Activated naive CD4-positive, alpha-beta T cell treated with anti-CD3 and anti-CD28 coated beads, Interleukin-2, amount 50 U/mL, for 24 hours (primary cell): ENCODE results near the gene ETV7.
"Not testable (repeated sequence)": the region's sequence is repeated elsewhere in the genome, so short reads cannot be mapped to it uniquely, and the experiment has no call there.

ENCODE experiments used
- H3K27ac Mint-ChIP-seq: one replicate; pipeline ENCODE4 v1.8.0; 2021; ENCODE audit warnings: mild to moderate bottlenecking, mixed read lengths
- H3K27me3 Mint-ChIP-seq: one replicate; pipeline ENCODE4 v1.8.0; 2021; ENCODE audit warnings: mixed read lengths
- H3K36me3 Mint-ChIP-seq: one replicate; pipeline ENCODE4 v1.8.0; 2021; ENCODE audit warnings: mixed read lengths
- H3K4me1 Mint-ChIP-seq: one replicate; pipeline ENCODE4 v1.8.0; 2021; ENCODE audit warnings: mixed read lengths
- H3K4me3 Mint-ChIP-seq: one replicate; pipeline ENCODE4 v1.8.0; 2021; ENCODE audit warnings: mild to moderate bottlenecking, mixed read lengths
- H3K9me3 Mint-ChIP-seq: one replicate; pipeline ENCODE4 v1.8.0; 2021; ENCODE audit warnings: mixed read lengths

ETV7 gene

GRCh38 chr6:36340618-36341454 lies 46.6 kb downstream of the ETV7 start:
- no peaks in the 10 kb centered on the region for H3K9me3 Mint-ChIP-seq
- no peak overlapping the region for H3K27ac Mint-ChIP-seq
- H3K4me1 Mint-ChIP-seq: peaks cover 12% of the 10 kb centered on the region
- H3K36me3 Mint-ChIP-seq: no peaks in the 10 kb centered on the region
- H3K4me3 Mint-ChIP-seq: peak overlapping the region; percentile 69
- H3K27me3 Mint-ChIP-seq: peaks cover 5% of the 10 kb centered on the region

GRCh38 chr6:36340306-36340617 lies 47.2 kb downstream of the ETV7 start:
- peaks cover 6% of the 10 kb centered on the region for H3K27me3 Mint-ChIP-seq
- H3K27ac Mint-ChIP-seq: no peak overlapping the region
- H3K4me1 Mint-ChIP-seq: peaks cover 12% of the 10 kb centered on the region
- no peaks in the 10 kb centered on the region for H3K9me3 Mint-ChIP-seq
- no peaks in the 10 kb centered on the region for H3K36me3 Mint-ChIP-seq
- H3K4me3 Mint-ChIP-seq: no peak overlapping the region

- H3K27ac Mint-ChIP-seq: no peak overlapping the region
- no peaks in the 10 kb centered on the region for H3K36me3 Mint-ChIP-seq
- no peak overlapping the region for H3K4me3 Mint-ChIP-seq
- H3K9me3 Mint-ChIP-seq: no peaks in the 10 kb centered on the region
- H3K27me3 Mint-ChIP-seq: peaks cover 14% of the 10 kb centered on the region
- peaks cover 12% of the 10 kb centered on the region for H3K4me1 Mint-ChIP-seq
These were observed 48.3 kb downstream of the ETV7 start for GRCh38 chr6:36339146-36339545.

GRCh38 chr6:36338223-36338622 lies 49.2 kb downstream of the ETV7 start:
- H3K4me3 Mint-ChIP-seq, H3K36me3 Mint-ChIP-seq, H3K27ac Mint-ChIP-seq, H3K9me3 Mint-ChIP-seq: not testable (repeated sequence)
- H3K4me1 Mint-ChIP-seq: peaks cover 12% of the 10 kb centered on the region
- H3K27me3 Mint-ChIP-seq: peaks cover 14% of the 10 kb centered on the region

GRCh38 chr6:36337814-36338213 lies 49.7 kb downstream of the ETV7 start:
- no peak overlapping the region for H3K4me3 Mint-ChIP-seq
- H3K36me3 Mint-ChIP-seq: no peaks in the 10 kb centered on the region
- peaks cover 12% of the 10 kb centered on the region for H3K4me1 Mint-ChIP-seq
- no peak overlapping the region for H3K27ac Mint-ChIP-seq
- H3K27me3 Mint-ChIP-seq: peaks cover 14% of the 10 kb centered on the region
- H3K9me3 Mint-ChIP-seq: no peaks in the 10 kb centered on the region

- H3K27ac Mint-ChIP-seq: no peak within 1 kb of the TSS
- peaks cover 12% of the 10 kb centered on the region for H3K4me1 Mint-ChIP-seq
- peaks cover 14% of the 10 kb centered on the region for H3K27me3 Mint-ChIP-seq
- no peaks in the 10 kb centered on the region for H3K9me3 Mint-ChIP-seq
- H3K36me3 Mint-ChIP-seq: no peaks in the 10 kb centered on the region
- no peak within 1 kb of the TSS for H3K4me3 Mint-ChIP-seq
These were observed 50.7 kb downstream of the ETV7 start, which contains the start of gene BNIP5 for GRCh38 chr6:36336779-36337241. BNIP5 (minus strand) TSS chr6:36336888; CDS start chr6:36330690, 6,198 bp downstream.

GRCh38 chr6:36336208-36336710 lies 51.2 kb downstream of the ETV7 start:
- Mint-ChIP-seq H3K27me3 (peaks cover 14% of the 10 kb centered on the region), H3K9me3 (no peaks in the 10 kb centered on the region), H3K4me1 (peaks cover 12% of the 10 kb centered on the region), H3K4me3 (no peak overlapping the region), H3K27ac (no peak overlapping the region), H3K36me3 (no peaks in the 10 kb centered on the region)

GRCh38 chr6:36335465-36336207 lies 51.8 kb downstream of the ETV7 start:
- H3K27ac Mint-ChIP-seq: no peak overlapping the region
- no peak overlapping the region for H3K4me3 Mint-ChIP-seq
- no peaks in the 10 kb centered on the region for H3K9me3 Mint-ChIP-seq
- peaks cover 11% of the 10 kb centered on the region for H3K27me3 Mint-ChIP-seq
- no peaks in the 10 kb centered on the region for H3K36me3 Mint-ChIP-seq
- peaks cover 8% of the 10 kb centered on the region for H3K4me1 Mint-ChIP-seq

GRCh38 chr6:36334832-36335459 lies 52.5 kb downstream of the ETV7 start:
- Mint-ChIP-seq H3K27me3 (peaks cover 9% of the 10 kb centered on the region), H3K27ac (no peak overlapping the region), H3K4me3 (no peak overlapping the region), H3K36me3 (no peaks in the 10 kb centered on the region), H3K9me3 (no peaks in the 10 kb centered on the region), H3K4me1 (peaks cover 8% of the 10 kb centered on the region)

- Mint-ChIP-seq H3K27me3 (peaks cover 9% of the 10 kb centered on the region), H3K36me3 (no peaks in the 10 kb centered on the region), H3K4me3 (no peak overlapping the region)
These were observed 53.3 kb downstream of the ETV7 start for GRCh38 chr6:36333931-36334725.

GRCh38 chr6:36333171-36333895 lies 54.1 kb downstream of the ETV7 start:
- Mint-ChIP-seq H3K27ac (no peak overlapping the region), H3K9me3 (no peaks in the 10 kb centered on the region), H3K4me3 (no peak overlapping the region), H3K36me3 (no peaks in the 10 kb centered on the region), H3K27me3 (peaks cover 9% of the 10 kb centered on the region), H3K4me1 (peaks cover 8% of the 10 kb centered on the region)

More at GRCh38 chr6:36333931-36334725, 53.3 kb downstream of the ETV7 start:
- Mint-ChIP-seq H3K9me3 (no peaks in the 10 kb centered on the region), H3K27ac (no peak overlapping the region), H3K4me1 (peaks cover 8% of the 10 kb centered on the region)

- Mint-ChIP-seq H3K27ac (no peak overlapping the region), H3K4me1 (no peaks in the 10 kb centered on the region), H3K36me3 (no peaks in the 10 kb centered on the region), H3K27me3 (peaks cover 9% of the 10 kb centered on the region), H3K4me3 (no peak overlapping the region), H3K9me3 (no peaks in the 10 kb centered on the region)
These were observed 56.1 kb downstream of the ETV7 start for GRCh38 chr6:36331381-36331780.

GRCh38 chr6:36330366-36330765 lies 57.1 kb downstream of the ETV7 start:
- Mint-ChIP-seq H3K27ac (no peak overlapping the region), H3K4me1 (no peaks in the 10 kb centered on the region), H3K36me3 (no peaks in the 10 kb centered on the region), H3K27me3 (peaks cover 8% of the 10 kb centered on the region), H3K4me3 (no peak overlapping the region), H3K9me3 (no peaks in the 10 kb centered on the region)

- peaks cover 6% of the 10 kb centered on the region for H3K27me3 Mint-ChIP-seq
- no peaks in the 10 kb centered on the region for H3K36me3 Mint-ChIP-seq
- no peaks in the 10 kb centered on the region for H3K4me1 Mint-ChIP-seq
- H3K27ac Mint-ChIP-seq: peak overlapping the region; percentile 13
- H3K9me3 Mint-ChIP-seq: no peaks in the 10 kb centered on the region
- no peak overlapping the region for H3K4me3 Mint-ChIP-seq
These were observed 57.6 kb downstream of the ETV7 start for GRCh38 chr6:36329798-36330291.
